Measurements from ENCODE around the gene RASL12.
"Not testable (repeated sequence)": the region's sequence is repeated elsewhere in the genome, so short reads cannot be mapped to it uniquely, and the experiment has no call there.

RASL12 gene

DNA sequence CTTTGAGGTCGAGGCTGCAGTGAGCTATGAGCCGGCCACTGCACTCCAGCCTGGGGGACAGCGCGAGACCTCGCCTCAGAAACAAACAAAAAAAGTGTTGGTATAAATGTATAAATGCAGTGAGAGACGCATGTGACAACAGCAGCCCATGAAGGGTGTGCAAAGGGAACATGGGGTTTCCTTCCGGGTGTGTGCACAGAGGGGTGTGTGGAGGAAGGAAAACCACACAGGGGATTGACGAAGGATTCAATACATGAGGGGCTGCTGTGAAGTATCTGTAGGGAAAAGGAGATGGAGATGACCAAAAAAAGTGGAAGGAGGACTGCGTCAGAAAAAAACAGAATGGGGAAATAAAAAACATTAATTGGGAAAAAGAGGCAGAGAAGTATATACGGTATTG lies 39.5 kb downstream of the RASL12 start:
- DNase-seq = no peak

DNA sequence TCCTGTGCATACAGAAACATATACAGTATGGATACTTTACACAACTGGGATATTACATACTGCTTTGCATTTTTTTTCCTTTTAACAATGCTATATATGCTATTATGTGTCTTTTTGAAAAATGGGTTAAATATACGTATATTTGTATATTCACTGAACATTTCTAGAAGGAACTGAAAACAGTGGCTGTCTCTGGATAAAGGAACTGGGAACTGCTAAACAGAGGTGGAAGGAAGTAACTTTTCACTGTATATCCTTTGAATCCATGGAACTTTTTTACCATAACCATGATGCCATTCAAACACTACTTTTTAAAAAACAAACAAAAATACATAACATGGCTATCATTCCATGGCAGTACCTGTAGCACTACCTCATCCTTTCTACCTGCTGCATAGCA lies 40.2 kb downstream of the RASL12 start:
- no peak for DNase-seq

DNA sequence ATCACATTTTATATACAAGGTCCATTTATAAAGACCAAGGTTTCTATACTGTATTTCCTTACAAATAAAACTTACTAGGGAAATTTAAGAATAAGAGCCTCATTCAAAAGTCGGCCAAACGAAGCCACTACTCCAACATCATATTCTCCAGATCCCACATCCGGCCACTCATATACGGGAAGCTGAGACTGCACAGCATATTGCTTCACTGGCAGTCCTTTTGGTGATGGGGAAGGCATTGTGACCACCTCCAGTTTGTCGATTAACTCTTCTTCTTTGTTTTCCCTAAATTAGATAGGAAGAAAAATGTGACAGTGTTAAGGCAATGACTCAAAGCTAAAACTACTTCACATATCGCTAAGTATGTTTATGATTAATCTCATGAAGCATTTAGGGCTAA lies 41.0 kb downstream of the RASL12 start:
- DNase-seq = no peak

- no peak for DNase-seq
Observed at GRCh38 chr15:65021488-65021887, 46.3 kb downstream of the RASL12 start.

DNA sequence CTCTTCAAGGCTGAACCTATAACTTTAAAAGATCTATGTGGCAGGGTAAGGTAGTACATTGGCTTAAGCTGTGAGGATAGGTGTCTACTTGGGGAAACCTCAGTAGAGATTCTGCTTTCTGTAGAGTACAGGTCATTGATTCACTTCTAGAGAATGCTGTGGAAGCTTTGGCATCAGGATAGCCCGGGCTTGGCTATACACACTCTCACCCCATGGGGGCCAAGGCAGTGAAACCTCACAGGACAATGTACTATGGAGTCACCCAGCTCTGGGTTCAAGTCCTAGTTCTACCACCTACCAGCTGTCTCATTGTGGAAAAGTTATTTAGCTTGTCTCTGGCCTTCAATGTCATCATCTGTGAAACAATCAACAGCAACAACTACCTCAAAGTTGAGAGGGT lies 47.4 kb downstream of the RASL12 start:
- DNase-seq = no peak

DNA sequence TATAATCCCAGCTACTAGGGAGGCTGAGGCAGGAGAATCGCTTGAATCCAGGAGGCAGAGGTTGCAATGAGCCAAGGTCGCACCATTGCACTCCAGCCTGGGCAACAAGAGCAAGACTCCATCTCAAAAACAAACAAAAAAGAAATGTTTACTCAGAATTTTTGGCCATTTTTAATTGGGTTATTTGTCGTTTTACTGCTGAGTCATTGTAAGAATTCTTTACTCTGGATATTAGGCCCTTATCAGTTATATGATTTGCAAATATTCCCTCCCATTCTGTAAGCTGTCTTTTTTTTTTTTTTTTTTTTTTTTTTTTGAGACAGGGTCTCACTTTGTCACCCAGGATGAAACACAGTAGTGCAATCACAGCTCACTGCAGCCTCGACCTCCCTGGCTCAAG lies 56.6 kb downstream of the RASL12 start:
- not testable (repeated sequence) for DNase-seq

DNA sequence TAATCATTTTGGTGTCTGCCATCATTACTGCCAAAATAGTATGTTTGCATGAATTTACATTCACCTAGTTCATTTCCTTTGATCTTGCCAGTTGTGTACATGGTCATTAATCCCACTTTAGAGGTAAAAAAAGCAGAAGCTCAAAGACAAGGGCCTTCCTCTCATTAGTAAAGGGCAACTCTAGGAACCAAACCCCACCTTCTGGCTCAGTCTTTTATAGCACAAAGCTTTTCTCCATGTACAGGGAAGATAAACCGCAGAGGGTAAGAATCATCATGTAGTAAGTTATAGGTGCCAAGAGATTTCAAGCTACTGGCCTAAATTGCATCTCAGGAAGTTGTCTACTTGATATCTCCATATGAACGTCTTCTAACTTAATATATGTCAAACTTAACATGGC lies 58.8 kb downstream of the RASL12 start:
- DNase-seq = no peak

DNA sequence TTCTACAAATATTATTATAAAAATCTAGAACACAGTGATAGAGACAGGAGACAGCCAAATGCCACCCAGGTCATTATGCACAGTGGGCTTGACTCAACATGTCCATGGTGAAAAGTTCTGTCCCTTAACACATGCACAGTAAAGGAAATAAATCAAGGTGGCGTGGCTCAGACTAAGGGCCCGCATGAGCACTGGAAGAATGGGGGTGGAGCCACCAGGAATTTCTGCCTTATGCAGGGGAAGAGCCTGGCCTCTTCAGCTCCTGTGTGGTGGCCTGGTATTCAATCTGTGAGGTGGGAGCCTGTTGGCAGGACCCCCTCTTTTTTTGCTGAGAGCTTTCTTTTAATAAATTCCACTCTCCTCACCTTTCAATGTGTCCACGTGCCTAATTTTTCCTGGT lies 60.9 kb downstream of the RASL12 start:
- DNase-seq = no peak

DNA sequence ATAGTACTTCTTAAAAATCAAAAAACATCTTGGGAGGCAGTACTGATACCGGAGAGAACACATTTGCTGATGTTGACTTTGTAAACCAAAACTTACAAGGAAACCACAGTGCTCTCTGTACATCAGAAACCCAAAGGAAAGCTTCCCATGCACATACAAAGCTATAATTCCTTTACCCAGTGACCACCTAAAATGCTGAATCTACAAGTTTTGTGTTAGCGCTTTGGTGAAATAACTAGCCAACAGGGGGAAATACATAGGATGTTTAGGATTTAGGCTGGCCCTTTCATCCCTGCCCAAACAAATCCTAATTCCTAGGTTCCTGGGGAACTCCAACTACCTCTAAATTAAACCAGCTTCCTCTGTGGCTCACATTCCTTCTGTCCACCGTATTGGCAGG lies 62.8 kb downstream of the RASL12 start:
- DNase-seq = no peak

Measured in stimulated activated CD4-positive, alpha-beta T cell treated with anti-CD3 and anti-CD28 coated beads, Interleukin-4, amount 100 ng/mL, for 4 hours (primary cell).